PC-9 (cell line): ENCODE data around the gene ANKRD13B.

Source experiments
- EZH2 ChIP-seq: fragments of 200-600 bp; sonication (generic); IDR thresholded peaks from 2 replicates; pipeline ENCODE4 v1.8.0; 2017; ENCODE audit warnings: antibody characterized with exemption, low read depth
- TF ChIP-seq, protein P1 (sequence below): fragments of 200-600 bp; sonication (generic); conservative IDR thresholded peaks from 2 replicates; pipeline ENCODE4 v1.6.1; 2017; ENCODE audit warnings: mixed run types, antibody characterized with exemption, mild to moderate bottlenecking, moderate library complexity

DNA sequence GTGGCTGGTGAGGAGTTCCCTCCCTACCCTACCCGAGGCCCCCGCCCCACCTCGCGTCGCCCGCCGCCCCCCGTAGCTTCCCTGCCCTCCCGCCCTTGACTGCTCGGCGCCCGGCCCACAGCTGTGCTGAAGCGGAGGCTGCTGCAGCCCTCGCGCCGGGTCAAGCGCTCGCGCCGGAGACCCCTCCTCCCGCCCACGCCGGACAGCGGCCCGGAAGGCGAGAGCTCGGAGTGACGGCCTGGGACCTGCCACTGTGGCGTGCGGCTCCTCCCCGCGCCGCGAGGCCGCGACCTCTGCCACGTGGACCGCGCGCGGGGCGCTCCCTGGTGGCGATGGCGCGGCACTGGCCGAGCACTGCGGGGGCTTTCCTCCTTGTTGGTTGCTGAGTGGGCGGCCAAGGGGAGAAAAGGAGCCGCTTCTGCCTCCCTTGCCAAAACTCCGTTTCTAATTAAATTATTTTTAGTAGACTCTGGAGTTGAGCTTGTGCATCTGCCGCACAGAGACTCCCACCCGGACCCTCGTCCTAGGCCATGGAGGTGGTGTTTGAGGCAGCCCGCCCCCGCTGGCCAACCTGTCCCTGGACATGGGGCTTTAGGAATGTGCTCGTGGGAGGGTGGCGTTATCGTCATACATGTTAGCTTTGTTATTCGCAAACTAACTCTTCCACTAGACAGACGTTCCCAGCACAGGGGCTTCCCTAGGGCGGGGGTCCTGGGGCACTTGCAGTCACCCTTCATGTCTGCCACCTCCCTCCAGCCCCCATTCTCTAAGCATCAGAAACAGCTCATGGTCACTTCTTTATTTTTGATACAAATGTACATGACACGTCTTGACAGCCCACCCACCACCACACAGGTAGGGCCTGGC is 20.0 kb upstream of the ANKRD13B start:
- TF ChIP-seq, protein P1, sequence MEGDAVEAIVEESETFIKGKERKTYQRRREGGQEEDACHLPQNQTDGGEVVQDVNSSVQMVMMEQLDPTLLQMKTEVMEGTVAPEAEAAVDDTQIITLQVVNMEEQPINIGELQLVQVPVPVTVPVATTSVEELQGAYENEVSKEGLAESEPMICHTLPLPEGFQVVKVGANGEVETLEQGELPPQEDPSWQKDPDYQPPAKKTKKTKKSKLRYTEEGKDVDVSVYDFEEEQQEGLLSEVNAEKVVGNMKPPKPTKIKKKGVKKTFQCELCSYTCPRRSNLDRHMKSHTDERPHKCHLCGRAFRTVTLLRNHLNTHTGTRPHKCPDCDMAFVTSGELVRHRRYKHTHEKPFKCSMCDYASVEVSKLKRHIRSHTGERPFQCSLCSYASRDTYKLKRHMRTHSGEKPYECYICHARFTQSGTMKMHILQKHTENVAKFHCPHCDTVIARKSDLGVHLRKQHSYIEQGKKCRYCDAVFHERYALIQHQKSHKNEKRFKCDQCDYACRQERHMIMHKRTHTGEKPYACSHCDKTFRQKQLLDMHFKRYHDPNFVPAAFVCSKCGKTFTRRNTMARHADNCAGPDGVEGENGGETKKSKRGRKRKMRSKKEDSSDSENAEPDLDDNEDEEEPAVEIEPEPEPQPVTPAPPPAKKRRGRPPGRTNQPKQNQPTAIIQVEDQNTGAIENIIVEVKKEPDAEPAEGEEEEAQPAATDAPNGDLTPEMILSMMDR, result no peak
- TF ChIP-seq EZH2, result no peak
